ENCODE data around the gene ZNF555. TPM values are rescaled to one million over a fixed set of nuclear protein-coding genes. Genes with fewer than 3 reads are reported as not detected.

Gene ZNF555
- total and polyA plus RNA-seq, 2 of the 13 experiments (the other 11 are each of a cell fraction or from before 2014, with no cell fraction given) = 5.0 to 8.0 TPM

- TF ChIP-seq KIAA2018 (CRISPR knock-in tag; IDR thresholded peaks at IDR 0.05; ENCODE audit: borderline replicate concordance) (no peak), CEBPG (CRISPR knock-in tag; IDR thresholded peaks at IDR 0.05) (no peak; the same call in none of the 2 replicates), ELF1 (CRISPR knock-in tag; IDR thresholded peaks at IDR 0.05) (no peak), SMAD9 (CRISPR knock-in tag; IDR thresholded peaks at IDR 0.05) (no peak), STAG1 (CRISPR knock-in tag; IDR thresholded peaks at IDR 0.05) (peak; percentile 29; the same call in 1 of the 2 replicates), ZNF660 (CRISPR knock-in tag; IDR thresholded peaks at IDR 0.05; ENCODE audit: borderline replicate concordance, low read depth) (no peak), CBX5 (CRISPR knock-in tag; IDR thresholded peaks at IDR 0.05; ENCODE audit: borderline replicate concordance) (no peak), MTF1 (CRISPR knock-in tag; IDR thresholded peaks at IDR 0.05) (0 out of 2 replicates have a peak, but pooled peaks have one; percentile 57), ZNF513 (CRISPR knock-in tag; conservative IDR thresholded peaks at IDR 0.05) (no peak), RFXAP (CRISPR knock-in tag; IDR thresholded peaks at IDR 0.05; ENCODE audit: borderline replicate concordance) (peak; percentile 53; the same call in 1 of the 2 replicates), IRF9 (CRISPR knock-in tag; IDR thresholded peaks at IDR 0.05; ENCODE audit: borderline replicate concordance) (peak; percentile 93; the same call in 1 of the 2 replicates), CEBPB (IDR thresholded peaks at IDR 0.05; ENCODE audit: borderline replicate concordance, low read depth, low read length) (no peak), ZNF276 (CRISPR knock-in tag; IDR thresholded peaks at IDR 0.05; ENCODE audit: low read depth) (no peak), ZNF431 (CRISPR knock-in tag; IDR thresholded peaks at IDR 0.05; ENCODE audit: borderline replicate concordance, low read depth) (0 out of 2 replicates have a peak, but pooled peaks have one; percentile 50), WIZ (CRISPR knock-in tag; IDR thresholded peaks at IDR 0.05) (no peak)
These were observed at the start of gene ZNF555 (continued) for GRCh38 chr19:2840794-2841791.
